ENCODE data around the gene ENPP1. TPM values are rescaled to one million over a fixed set of nuclear protein-coding genes. Genes with fewer than 3 reads are reported as not detected.
"Not testable (repeated sequence)": the region's sequence is repeated elsewhere in the genome, so short reads cannot be mapped to it uniquely, and the experiment has no call there.

Gene ENPP1
- total RNA-seq, 1 donor from 2014 or later: 64.0 TPM

DNA sequence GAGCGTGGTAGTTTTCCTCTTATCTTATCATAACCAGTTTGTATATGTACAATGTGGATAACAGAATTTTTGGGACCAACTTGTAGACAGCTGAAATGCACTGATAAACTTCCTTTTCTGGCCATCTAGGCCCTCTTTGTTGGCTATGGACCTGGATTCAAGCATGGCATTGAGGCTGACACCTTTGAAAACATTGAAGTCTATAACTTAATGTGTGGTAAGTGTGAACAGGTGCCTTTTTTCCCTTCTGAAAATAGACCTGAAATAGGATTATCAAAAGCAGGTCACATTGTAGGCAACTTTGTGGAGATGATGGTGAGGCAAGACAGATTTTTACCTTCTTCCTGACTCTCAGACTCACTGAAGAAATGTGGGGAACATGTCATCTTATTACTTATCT lies 67.8 kb downstream of the ENPP1 start:
- DNase-seq (ENCODE audit: low spot score): no peak

DNA sequence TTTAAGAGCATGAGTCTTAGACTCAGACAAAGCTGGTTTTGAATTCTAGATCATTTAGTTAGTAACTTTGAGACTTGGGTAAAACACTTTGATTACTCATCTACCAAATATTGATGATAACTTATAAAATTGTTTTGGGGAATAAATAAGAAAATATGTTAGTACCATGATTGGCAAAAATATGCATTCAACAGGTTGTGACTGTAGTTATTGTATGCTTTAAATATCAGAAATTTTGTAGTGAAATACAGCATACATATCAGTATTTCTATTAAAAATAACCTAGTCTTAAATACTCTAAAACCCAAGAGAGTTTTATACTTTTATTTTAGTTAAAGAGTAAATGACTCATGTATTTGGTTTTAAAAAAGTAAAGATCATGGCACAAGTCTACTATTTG lies 68.7 kb downstream of the ENPP1 start:
- no peak for DNase-seq (ENCODE audit: low spot score)

DNA sequence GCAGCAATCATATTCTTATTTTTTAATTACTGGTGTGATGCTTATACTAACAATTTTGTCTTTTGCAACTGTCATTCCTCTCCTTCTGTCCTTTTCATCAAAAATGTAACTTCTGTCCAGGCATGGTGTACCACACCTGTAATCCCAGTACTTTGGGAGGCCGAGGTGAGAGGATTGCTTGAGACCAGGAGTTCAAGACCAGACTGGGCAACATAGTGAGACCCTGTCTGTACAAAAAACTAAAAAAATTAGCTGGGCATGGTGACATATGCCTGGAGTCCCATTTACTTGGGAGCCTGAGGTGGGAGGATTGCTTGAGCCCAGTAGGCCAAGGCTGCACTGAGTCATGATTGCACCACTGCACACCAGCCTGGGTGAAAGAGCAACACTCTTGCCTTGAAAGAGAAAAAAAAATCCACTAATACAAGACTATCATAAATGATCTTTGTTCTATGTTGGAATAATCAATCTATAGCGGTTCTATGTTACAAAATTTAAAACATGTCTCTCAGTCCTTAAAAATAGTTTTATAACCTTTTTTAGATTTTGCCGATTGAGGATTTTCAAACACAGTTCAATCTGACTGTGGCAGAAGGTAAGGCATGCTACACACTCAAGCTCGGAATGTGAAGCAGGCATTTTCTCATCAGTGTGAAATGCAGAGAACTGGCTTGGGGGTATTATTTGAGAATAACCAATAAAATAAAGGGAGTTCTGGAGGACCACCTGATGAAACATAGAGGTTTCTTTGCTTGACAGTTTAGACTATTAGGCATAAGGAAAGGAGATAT lies 70.4 kb downstream of the ENPP1 start:
- DNase-seq (ENCODE audit: low spot score): no peak

- no peak for DNase-seq (ENCODE audit: low spot score)
Measured at GRCh38 chr6:131883016-131883415, 75.2 kb downstream of the ENPP1 start.

DNA sequence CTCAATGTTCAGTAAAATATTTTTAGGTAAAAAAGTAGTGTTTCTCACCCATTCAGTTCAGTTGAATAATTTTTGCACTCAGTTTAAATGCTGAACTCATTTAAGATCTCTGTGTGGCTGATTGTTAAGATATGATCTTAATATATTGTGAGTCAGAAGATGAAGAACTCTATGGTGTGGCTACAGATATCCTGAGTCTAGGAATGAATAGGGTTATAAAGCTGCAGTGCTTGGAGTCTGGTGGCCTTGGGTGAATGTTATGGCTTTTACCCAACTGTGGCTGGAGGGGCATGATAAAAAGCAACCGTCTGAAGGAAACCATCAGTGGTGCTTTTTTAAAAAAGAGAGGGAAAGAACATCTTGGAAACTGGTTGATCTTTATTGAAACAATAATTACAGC lies 77.4 kb downstream of the ENPP1 start:
- no peak for DNase-seq (ENCODE audit: low spot score)

- DNase-seq (ENCODE audit: low spot score): no peak
Measured at GRCh38 chr6:131886517-131886916, 78.7 kb downstream of the ENPP1 start.

DNA sequence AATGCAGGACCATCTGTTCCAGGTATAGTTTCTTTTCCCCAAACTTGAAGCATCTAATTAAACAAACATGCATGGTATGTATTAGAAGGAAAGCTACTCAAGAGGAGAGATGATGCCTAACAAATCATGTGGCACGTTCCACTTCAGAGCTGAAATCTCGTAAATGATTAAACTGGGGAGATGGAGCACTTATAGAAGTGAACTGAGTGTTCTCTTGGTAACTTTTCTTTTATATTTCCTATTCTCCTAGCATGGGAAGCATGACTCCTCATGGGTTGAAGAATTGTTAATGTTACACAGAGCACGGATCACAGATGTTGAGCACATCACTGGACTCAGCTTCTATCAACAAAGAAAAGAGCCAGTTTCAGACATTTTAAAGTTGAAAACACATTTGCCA lies 82.3 kb downstream of the ENPP1 start:
- DNase-seq (ENCODE audit: low spot score): no peak

- DNase-seq (ENCODE audit: low spot score): no peak
Measured at GRCh38 chr6:131893198-131893597, 85.4 kb downstream of the ENPP1 start.

GRCh38 chr6:131894493-131895424 lies 86.9 kb downstream of the ENPP1 start:
- DNase-seq (ENCODE audit: low spot score): no peak

- no peak for DNase-seq (ENCODE audit: low spot score)
Measured at GRCh38 chr6:131897050-131897435, 89.2 kb downstream of the ENPP1 start.

- no peak for DNase-seq (ENCODE audit: low spot score)
Measured at GRCh38 chr6:131897621-131898020, 89.8 kb downstream of the ENPP1 start.

DNA sequence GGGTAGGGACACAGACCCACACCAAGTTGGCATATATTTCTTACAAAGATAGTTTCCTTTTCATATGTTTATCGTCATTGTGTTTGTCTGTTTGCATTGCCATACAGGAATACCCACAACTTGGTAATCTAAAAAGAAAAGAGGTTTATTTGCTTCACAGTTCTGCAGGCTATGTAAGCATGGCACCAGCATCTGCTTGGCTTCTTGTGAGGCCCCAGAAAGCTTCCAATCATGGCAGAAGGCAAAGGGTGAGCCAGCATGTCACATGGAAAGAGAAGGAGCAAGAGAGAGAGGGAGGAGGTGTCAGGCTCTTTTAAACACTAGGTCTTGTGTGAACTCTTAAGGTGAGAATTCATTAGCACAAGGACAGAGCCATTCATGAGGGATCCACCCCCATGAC lies 90.9 kb downstream of the ENPP1 start:
- DNase-seq (ENCODE audit: low spot score): no peak

DNA sequence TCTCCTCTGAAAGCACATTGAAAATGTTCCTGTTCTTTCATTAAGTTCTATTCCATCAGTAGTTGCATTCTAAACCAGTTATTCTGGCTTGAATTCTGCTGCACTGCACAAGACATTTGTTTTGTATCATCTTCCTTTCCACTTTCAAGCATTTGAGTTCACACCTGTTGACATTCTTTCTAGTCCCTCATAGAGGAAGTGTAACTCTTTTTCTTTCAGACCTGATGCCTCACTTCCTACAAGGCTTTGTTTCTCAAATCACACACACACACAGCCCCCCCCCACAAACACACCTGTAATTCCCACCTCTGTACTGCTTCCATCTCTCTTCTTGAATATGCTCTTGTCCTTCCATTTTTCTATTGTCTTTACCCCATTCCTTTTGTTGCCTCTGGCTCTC lies 92.4 kb downstream of the ENPP1 start:
- DNase-seq (ENCODE audit: low spot score): no peak

GRCh38 chr6:131901326-131901873 lies 93.6 kb downstream of the ENPP1 start:
- DNase-seq (ENCODE audit: low spot score): not testable (repeated sequence)

DNA sequence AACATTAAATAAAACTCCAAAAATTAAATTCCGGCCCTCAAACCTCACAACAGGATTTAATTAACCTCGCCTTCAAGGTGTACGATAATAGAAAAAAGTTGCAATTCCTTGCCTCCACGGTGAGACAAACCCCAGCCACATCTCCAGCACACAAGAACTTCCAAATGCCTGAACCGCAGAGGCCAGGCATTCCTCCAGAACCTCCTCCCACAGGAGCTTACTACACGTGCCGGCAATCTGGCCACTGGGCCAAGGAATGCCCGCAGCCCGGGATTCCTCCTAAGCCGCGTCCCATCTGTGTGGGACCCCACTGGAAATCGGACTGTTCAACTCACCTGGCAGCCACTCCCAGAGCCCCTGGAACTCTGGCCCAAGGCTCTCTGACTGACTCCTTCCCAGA lies 95.9 kb downstream of the ENPP1 start:
- not testable (repeated sequence) for DNase-seq (ENCODE audit: low spot score)

DNA sequence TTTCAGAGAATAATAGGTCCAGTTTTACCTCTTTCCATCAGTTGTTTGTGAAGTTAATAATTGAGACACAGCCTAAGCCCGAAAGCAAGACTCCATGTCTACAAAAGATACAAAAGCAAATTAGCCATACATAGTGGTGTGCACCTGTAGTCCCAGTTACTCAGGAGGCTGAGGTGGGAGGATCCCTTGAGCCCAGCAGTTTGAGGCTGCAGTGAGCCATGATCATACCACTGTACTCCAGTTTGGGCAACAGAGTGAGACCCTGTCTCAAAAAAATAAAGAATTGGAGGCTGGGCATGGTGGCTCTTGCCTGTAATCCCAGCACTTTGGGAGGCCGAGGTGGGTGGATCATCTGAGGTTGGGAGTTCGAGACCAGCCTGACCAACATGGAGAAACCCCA lies 101.0 kb downstream of the ENPP1 start:
- DNase-seq (ENCODE audit: low spot score): not testable (repeated sequence)

- peak; percentile 85 for DNase-seq (ENCODE audit: low spot score)
Measured at GRCh38 chr6:131909408-131910218, 101.8 kb downstream of the ENPP1 start.

- no peak for DNase-seq (ENCODE audit: low spot score)
Measured at GRCh38 chr6:131910219-131910589, 102.4 kb downstream of the ENPP1 start.

- DNase-seq (ENCODE audit: low spot score): no peak
Measured at GRCh38 chr6:131910956-131911355, 103.1 kb downstream of the ENPP1 start.

- DNase-seq (ENCODE audit: low spot score): no peak
Measured at GRCh38 chr6:131911951-131912350, 104.1 kb downstream of the ENPP1 start.

DNA sequence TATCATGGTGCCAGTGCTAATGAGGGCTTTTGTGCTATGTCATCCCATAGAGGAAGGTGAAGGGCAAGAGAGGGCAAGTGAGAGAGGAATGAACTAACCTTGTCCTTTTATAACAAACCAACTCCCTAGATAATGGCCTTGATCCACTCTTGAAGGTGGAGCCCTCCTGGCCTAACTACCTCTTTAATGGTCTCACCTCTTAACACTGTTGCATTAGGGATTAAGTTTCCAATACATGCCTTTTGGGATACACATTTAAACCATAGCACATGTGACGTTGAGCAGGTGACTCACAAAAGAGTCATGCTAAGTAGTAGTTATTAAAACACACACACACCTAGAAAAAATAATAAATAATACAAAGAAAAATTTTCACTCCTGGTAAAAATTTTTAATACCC lies 106.4 kb downstream of the ENPP1 start:
- no peak for DNase-seq (ENCODE audit: low spot score)

Data from umbilical cord (tissue), 2 donors.